DMS114 treated with DMSO at 0.1 percent for 48 hours (cell line): ENCODE data around the gene SLC25A11.

Experiments used
- DNase-seq: peaks from one replicate; lab custom pipeline; 2025; ENCODE audit not compliant: unreplicated experiment; lab: John Stamatoyannopoulos, UW

The SLC25A11 gene

GRCh38 chr17:4966844-4967538 lies 27.1 kb upstream of the SLC25A11 start:
- DNase-seq: peak; percentile 87

GRCh38 chr17:4965311-4965986 lies 25.6 kb upstream of the SLC25A11 start:
- DNase-seq: no peak

- no peak for DNase-seq
These were observed 20.6 kb upstream of the SLC25A11 start for GRCh38 chr17:4960279-4960922.

GRCh38 chr17:4959261-4959965 lies 19.6 kb upstream of the SLC25A11 start:
- DNase-seq: no peak

GRCh38 chr17:4958102-4958501 lies 18.3 kb upstream of the SLC25A11 start:
- DNase-seq: no peak

GRCh38 chr17:4956493-4957061 lies 16.7 kb upstream of the SLC25A11 start:
- no peak for DNase-seq

GRCh38 chr17:4955091-4955490 lies 15.2 kb upstream of the SLC25A11 start:
- no peak for DNase-seq

- no peak for DNase-seq
These were observed 13.7 kb upstream of the SLC25A11 start for GRCh38 chr17:4953451-4953961.

- DNase-seq: no peak
These were observed 11.6 kb upstream of the SLC25A11 start for GRCh38 chr17:4951486-4951885.

- DNase-seq: no peak
These were observed 10.9 kb upstream of the SLC25A11 start, which contains the start of gene ENO3 for GRCh38 chr17:4950746-4951204. Gene ENO3 (plus strand): TSS chr17:4951119. CDS start chr17:4951830, 711 bp downstream.

GRCh38 chr17:4950075-4950745 lies 10.4 kb upstream of the SLC25A11 start:
- no peak for DNase-seq

GRCh38 chr17:4949321-4950074 lies 9.7 kb upstream of the SLC25A11 start:
- no peak for DNase-seq

GRCh38 chr17:4948931-4949320 lies 9.1 kb upstream of the SLC25A11 start:
- DNase-seq: peak; percentile 56

- peak; percentile 74 for DNase-seq
These were observed 8.5 kb upstream of the SLC25A11 start, which contains the start of gene PFN1 for GRCh38 chr17:4948166-4948930. Gene PFN1 (minus strand): TSS chr17:4948530. CDS start chr17:4948394, 136 bp downstream.

GRCh38 chr17:4947411-4948165 lies 7.7 kb upstream of the SLC25A11 start:
- peak; percentile 33 for DNase-seq

GRCh38 chr17:4947010-4947410 lies 7.2 kb upstream of the SLC25A11 start:
- no peak for DNase-seq

GRCh38 chr17:4946312-4946976 lies 6.6 kb upstream of the SLC25A11 start:
- DNase-seq: no peak

GRCh38 chr17:4945944-4946280 lies 6.1 kb upstream of the SLC25A11 start:
- no peak for DNase-seq
